NCI-H128 (cell line): ENCODE measurements around the gene TMEM114.
"Not testable (repeated sequence)": the region's sequence is repeated elsewhere in the genome, so short reads cannot be mapped to it uniquely, and the experiment has no call there.

ENCODE experiments used
- DNase-seq: peaks from one replicate; lab custom pipeline; 2025; ENCODE audit not compliant: unreplicated experiment; lab: John Stamatoyannopoulos, UW

Gene TMEM114

GRCh38 chr16:8576141-8577004 lies 13.9 kb downstream of the TMEM114 start:
- no peak for DNase-seq

- no peak for DNase-seq
Observed at GRCh38 chr16:8575399-8575798, 14.9 kb downstream of the TMEM114 start.

- DNase-seq, result no peak
Observed at GRCh38 chr16:8572919-8573724, 17.2 kb downstream of the TMEM114 start.

- no peak for DNase-seq
Observed at GRCh38 chr16:8572063-8572918, 18.0 kb downstream of the TMEM114 start.

- DNase-seq, result no peak
Observed at GRCh38 chr16:8571061-8571596, 19.2 kb downstream of the TMEM114 start.

- DNase-seq, result not testable (repeated sequence)
Observed at GRCh38 chr16:8570393-8570792, 19.9 kb downstream of the TMEM114 start.

- no peak for DNase-seq
Observed at GRCh38 chr16:8569650-8570346, 20.5 kb downstream of the TMEM114 start.

GRCh38 chr16:8568231-8568617 lies 22.1 kb downstream of the TMEM114 start:
- DNase-seq, result no peak

GRCh38 chr16:8567355-8568230 lies 22.7 kb downstream of the TMEM114 start:
- DNase-seq, result peak; percentile 39

- no peak for DNase-seq
Observed at GRCh38 chr16:8565498-8565897, 24.8 kb downstream of the TMEM114 start.

GRCh38 chr16:8564934-8565345 lies 25.4 kb downstream of the TMEM114 start:
- DNase-seq, result no peak

- not testable (repeated sequence) for DNase-seq
Observed at GRCh38 chr16:8563944-8564540, 26.3 kb downstream of the TMEM114 start.

- no peak for DNase-seq
Observed at GRCh38 chr16:8561496-8561895, 28.8 kb downstream of the TMEM114 start.

GRCh38 chr16:8555400-8555799 lies 34.9 kb downstream of the TMEM114 start:
- DNase-seq, result no peak

GRCh38 chr16:8554881-8555280 lies 35.4 kb downstream of the TMEM114 start:
- no peak for DNase-seq

GRCh38 chr16:8554022-8554421 lies 36.3 kb downstream of the TMEM114 start:
- DNase-seq, result no peak

- no peak for DNase-seq
Observed at GRCh38 chr16:8552487-8553221, 37.7 kb downstream of the TMEM114 start.
